Measurements from ENCODE around the gene COTL1. TPM values are rescaled to one million over a fixed set of nuclear protein-coding genes. Genes with fewer than 3 reads are reported as not detected.
A peak's percentile ranks its signal among the peaks of the same experiment; 100 is the strongest.

Gene COTL1
- total RNA-seq (2014; rRNA removed; shearing (Covaris generic)), result 168 and 172 TPM in 2 replicates

GRCh38 chr16:84617791-84618580, at the start of gene COTL1:
Gene COTL1 (minus strand): TSS chr16:84618078. CDS start chr16:84617914, 164 bp downstream.
- DNase-seq (ENCODE audit: low read depth), result peak; percentile 97

GRCh38 chr16:84665843-84666242, 48.0 kb upstream of the COTL1 start:
- no peak for DNase-seq (ENCODE audit: low read depth)

- no peak for DNase-seq (ENCODE audit: low read depth)
Measured at GRCh38 chr16:84665359-84665758, 47.5 kb upstream of the COTL1 start.

GRCh38 chr16:84663433-84664101, 45.7 kb upstream of the COTL1 start:
- no peak for DNase-seq (ENCODE audit: low read depth)

GRCh38 chr16:84662471-84662870, 44.6 kb upstream of the COTL1 start:
- no peak for DNase-seq (ENCODE audit: low read depth)

- no peak for DNase-seq (ENCODE audit: low read depth)
Measured at GRCh38 chr16:84661418-84662060, 43.7 kb upstream of the COTL1 start.

GRCh38 chr16:84660973-84661372, 43.1 kb upstream of the COTL1 start:
- no peak for DNase-seq (ENCODE audit: low read depth)

GRCh38 chr16:84659656-84660300, 41.9 kb upstream of the COTL1 start:
- DNase-seq (ENCODE audit: low read depth), result no peak

- no peak for DNase-seq (ENCODE audit: low read depth)
Measured at GRCh38 chr16:84658690-84659089, 40.8 kb upstream of the COTL1 start.

GRCh38 chr16:84657229-84657837, 39.5 kb upstream of the COTL1 start:
- DNase-seq (ENCODE audit: low read depth), result no peak

- DNase-seq (ENCODE audit: low read depth), result no peak
Measured at GRCh38 chr16:84656649-84657048, 38.8 kb upstream of the COTL1 start.

GRCh38 chr16:84654998-84655397, 37.1 kb upstream of the COTL1 start:
- DNase-seq (ENCODE audit: low read depth), result no peak

- DNase-seq (ENCODE audit: low read depth), result no peak
Measured at GRCh38 chr16:84654238-84654637, 36.4 kb upstream of the COTL1 start.

GRCh38 chr16:84652566-84652965, 34.7 kb upstream of the COTL1 start:
- DNase-seq (ENCODE audit: low read depth), result no peak

- DNase-seq (ENCODE audit: low read depth), result peak; percentile 42
Measured at GRCh38 chr16:84650062-84650991, 32.4 kb upstream of the COTL1 start.

- no peak for DNase-seq (ENCODE audit: low read depth)
Measured at GRCh38 chr16:84649511-84649861, 31.6 kb upstream of the COTL1 start.

GRCh38 chr16:84648595-84649510, 31.0 kb upstream of the COTL1 start:
- no peak for DNase-seq (ENCODE audit: low read depth)

- peak; percentile 59 for DNase-seq (ENCODE audit: low read depth)
Measured at GRCh38 chr16:84647828-84648594, 30.1 kb upstream of the COTL1 start, which contains the start of gene KLHL36. Gene KLHL36 (plus strand): TSS chr16:84648511. CDS start chr16:84650868, 2,357 bp downstream.

- DNase-seq (ENCODE audit: low read depth), result no peak
Measured at GRCh38 chr16:84643674-84644073, 25.8 kb upstream of the COTL1 start.

All from RPMI7951 (cell line).